Fibroblast of lung (primary cell): ENCODE measurements around the gene MKNK1. TPM values are rescaled to one million over a fixed set of nuclear protein-coding genes. Genes with fewer than 3 reads are reported as not detected.

Experiments
- DNase-seq, 2 donors: peaks; one replicate each; pipeline versions ENCODE4 v3.0.0 to v3.0.0-alpha.2; 2010; ENCODE audit warnings: low read depth in 2 of 2
- H2AFZ ChIP-seq: 2 replicates; pipeline ENCODE4 v1.5.1; 2012; ENCODE audit warnings: low read length, control low read depth, inconsistent platforms
- H3K27ac ChIP-seq: 2 replicates; pipeline ENCODE4 v1.5.1; 2011; ENCODE audit warnings: low read length, control low read depth; ENCODE audit not compliant: insufficient read depth
- H3K27me3 ChIP-seq: 2 replicates; pipeline ENCODE4 v1.5.1; 2011; ENCODE audit warnings: mild to moderate bottlenecking, low read length; ENCODE audit not compliant: control insufficient read depth, insufficient read depth
- H3K36me3 ChIP-seq: 2 replicates; pipeline ENCODE4 v1.5.1; 2011; ENCODE audit warnings: low read length; ENCODE audit not compliant: control insufficient read depth, insufficient read depth
- H3K4me1 ChIP-seq: 2 replicates; pipeline ENCODE4 v1.5.1; 2011; ENCODE audit warnings: low read length; ENCODE audit not compliant: control insufficient read depth, insufficient read depth; ENCODE audit errors: extremely low read depth
- H3K4me2 ChIP-seq: 2 replicates; pipeline ENCODE4 v1.5.1; 2011; ENCODE audit warnings: low read length, control low read depth; ENCODE audit not compliant: insufficient read depth; ENCODE audit errors: extremely low read depth
- H3K4me3 ChIP-seq, 4 experiments: fragments of 200-600 bp in 1 of 4; sonication (generic) in 1 of 4; replicated peaks in 1 of 4; 2 replicates each; pipeline ENCODE4 v1.5.1; 2011 to 2016; ENCODE audit warnings: low read length in 4 of 4, low read depth in 3 of 4, mild to moderate bottlenecking in 3 of 4, control low read depth in 2 of 4, inconsistent platforms in 1 of 4, mixed read lengths in 1 of 4; ENCODE audit not compliant: insufficient read depth in 1 of 4; ENCODE audit errors: control extremely low read depth in 1 of 4
- H3K79me2 ChIP-seq: 2 replicates; pipeline ENCODE4 v1.5.1; 2012; ENCODE audit warnings: mild to moderate bottlenecking, low read length, inconsistent platforms; ENCODE audit not compliant: control insufficient read depth, insufficient read depth
- H3K9ac ChIP-seq: 2 replicates; pipeline ENCODE4 v1.5.1; 2011; ENCODE audit warnings: mild to moderate bottlenecking, low read length, control low read depth; ENCODE audit not compliant: insufficient read depth
- H3K9me3 ChIP-seq: 2 replicates; pipeline ENCODE4 v1.5.1; 2012; ENCODE audit warnings: low read depth, low read length; ENCODE audit not compliant: control insufficient read depth, insufficient read depth
- H4K20me1 ChIP-seq: 2 replicates; pipeline ENCODE4 v1.5.1; 2011; ENCODE audit warnings: low read length; ENCODE audit not compliant: control insufficient read depth, insufficient read depth; ENCODE audit errors: extremely low read depth
- EZH2 ChIP-seq: IDR thresholded peaks from 2 replicates; pipeline ENCODE4 v1.5.1; 2012; ENCODE audit warnings: low read length, control low read depth, mild to moderate bottlenecking; ENCODE audit errors: missing control alignments
- polyA plus RNA-seq, 2 donors: library from polyadenylated mRNA; depleted of rRNA in 1 of 2; stranded (reverse) in 1 of 2; unstranded in 1 of 2; fragments of >200 nt; gene quantifications; 2 replicates each; pipeline ENCODE4 v1.2.1, GENCODE V29; 2011 to 2012; ENCODE audit warnings: missing spikeins in 1 of 2
- total RNA-seq: library from RNA; depleted of rRNA; stranded (reverse); fragments of >200 nt; gene quantifications from 2 replicates; pipeline ENCODE4 v1.2.1, GENCODE V29; 2014
- TF ChIP-seq, protein P1 (sequence below), 2 donors: IDR thresholded peaks in 1 of 2; conservative IDR thresholded peaks in 1 of 2; 1 replicate in 1 of 2; 2 replicates in 1 of 2; pipeline ENCODE4 v1.5.1; 2011 to 2012; ENCODE audit warnings: low read length in 2 of 2, control low read depth in 1 of 2, inconsistent platforms in 1 of 2, low read depth in 1 of 2, mild to moderate bottlenecking in 1 of 2

MKNK1 gene
- total and polyA plus RNA-seq, 2 donors (not counting 1 experiment from before 2014, with no cell fraction given), result 22.3 to 33.1 TPM

DNA sequence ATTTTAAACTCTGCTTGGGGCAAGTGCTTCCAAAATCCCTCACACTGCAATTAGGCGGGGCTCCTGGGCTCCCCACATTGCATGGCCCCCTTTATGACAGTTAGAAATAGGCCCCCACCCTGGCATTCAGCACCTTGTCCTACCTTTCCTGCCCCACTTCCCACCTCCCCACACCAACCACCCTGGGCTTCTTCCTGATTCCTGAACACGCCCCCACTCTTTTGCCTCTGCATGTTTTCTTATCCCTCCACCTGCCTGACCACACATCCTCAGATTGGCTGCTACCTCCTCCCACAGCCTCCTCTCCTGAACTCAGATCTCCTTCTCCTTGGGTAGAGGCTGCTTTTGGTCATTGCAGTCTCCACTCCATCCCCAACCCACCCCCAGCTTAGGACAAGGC, 11.0 kb upstream of the MKNK1 start:
- Histone ChIP-seq H3K4me1 (peaks cover 10% of the 10 kb centered on the region), H3K79me2 (no peaks in the 10 kb centered on the region), H3K27ac (no peak overlapping the region), H4K20me1 (no peaks in the 10 kb centered on the region), H3K36me3 (peaks cover 4% of the 10 kb centered on the region), H3K27me3 (no peaks in the 10 kb centered on the region), H3K9me3 (no peaks in the 10 kb centered on the region), H3K4me2 (peak overlapping the region; percentile 71), H3K9ac (no peak overlapping the region), H2AFZ (no peak overlapping the region), H3K4me3 (peak overlapping the region in 3 of 4 experiments; percentile 54 to 78 (median 56))
- no peak for DNase-seq
- TF ChIP-seq EZH2, result no peak
- TF ChIP-seq, protein P1, sequence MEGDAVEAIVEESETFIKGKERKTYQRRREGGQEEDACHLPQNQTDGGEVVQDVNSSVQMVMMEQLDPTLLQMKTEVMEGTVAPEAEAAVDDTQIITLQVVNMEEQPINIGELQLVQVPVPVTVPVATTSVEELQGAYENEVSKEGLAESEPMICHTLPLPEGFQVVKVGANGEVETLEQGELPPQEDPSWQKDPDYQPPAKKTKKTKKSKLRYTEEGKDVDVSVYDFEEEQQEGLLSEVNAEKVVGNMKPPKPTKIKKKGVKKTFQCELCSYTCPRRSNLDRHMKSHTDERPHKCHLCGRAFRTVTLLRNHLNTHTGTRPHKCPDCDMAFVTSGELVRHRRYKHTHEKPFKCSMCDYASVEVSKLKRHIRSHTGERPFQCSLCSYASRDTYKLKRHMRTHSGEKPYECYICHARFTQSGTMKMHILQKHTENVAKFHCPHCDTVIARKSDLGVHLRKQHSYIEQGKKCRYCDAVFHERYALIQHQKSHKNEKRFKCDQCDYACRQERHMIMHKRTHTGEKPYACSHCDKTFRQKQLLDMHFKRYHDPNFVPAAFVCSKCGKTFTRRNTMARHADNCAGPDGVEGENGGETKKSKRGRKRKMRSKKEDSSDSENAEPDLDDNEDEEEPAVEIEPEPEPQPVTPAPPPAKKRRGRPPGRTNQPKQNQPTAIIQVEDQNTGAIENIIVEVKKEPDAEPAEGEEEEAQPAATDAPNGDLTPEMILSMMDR (conservative IDR thresholded peaks at IDR 0.05 in 1 of 2, IDR thresholded peaks at IDR 0.05 in 1 of 2; ENCODE audit: low read depth in 1 of 2, low read length in 2 of 2), result no peak

- Histone ChIP-seq H3K4me3 (no peak overlapping the region), H3K27ac (no peak overlapping the region), H3K4me2 (no peak overlapping the region), H3K9me3 (no peaks in the 10 kb centered on the region), H3K36me3 (peaks cover 6% of the 10 kb centered on the region), H3K4me1 (peaks cover 10% of the 10 kb centered on the region), H3K9ac (no peak overlapping the region), H3K79me2 (no peaks in the 10 kb centered on the region), H3K27me3 (no peaks in the 10 kb centered on the region), H4K20me1 (no peaks in the 10 kb centered on the region), H2AFZ (no peak overlapping the region)
- no peak for DNase-seq
- TF ChIP-seq, protein P1 (conservative IDR thresholded peaks at IDR 0.05 in 1 of 2, IDR thresholded peaks at IDR 0.05 in 1 of 2; ENCODE audit: low read depth in 1 of 2, low read length in 2 of 2), result no peak
- TF ChIP-seq EZH2, result no peak
These were observed 10.5 kb upstream of the MKNK1 start for GRCh38 chr1:46614604-46614984.

DNA sequence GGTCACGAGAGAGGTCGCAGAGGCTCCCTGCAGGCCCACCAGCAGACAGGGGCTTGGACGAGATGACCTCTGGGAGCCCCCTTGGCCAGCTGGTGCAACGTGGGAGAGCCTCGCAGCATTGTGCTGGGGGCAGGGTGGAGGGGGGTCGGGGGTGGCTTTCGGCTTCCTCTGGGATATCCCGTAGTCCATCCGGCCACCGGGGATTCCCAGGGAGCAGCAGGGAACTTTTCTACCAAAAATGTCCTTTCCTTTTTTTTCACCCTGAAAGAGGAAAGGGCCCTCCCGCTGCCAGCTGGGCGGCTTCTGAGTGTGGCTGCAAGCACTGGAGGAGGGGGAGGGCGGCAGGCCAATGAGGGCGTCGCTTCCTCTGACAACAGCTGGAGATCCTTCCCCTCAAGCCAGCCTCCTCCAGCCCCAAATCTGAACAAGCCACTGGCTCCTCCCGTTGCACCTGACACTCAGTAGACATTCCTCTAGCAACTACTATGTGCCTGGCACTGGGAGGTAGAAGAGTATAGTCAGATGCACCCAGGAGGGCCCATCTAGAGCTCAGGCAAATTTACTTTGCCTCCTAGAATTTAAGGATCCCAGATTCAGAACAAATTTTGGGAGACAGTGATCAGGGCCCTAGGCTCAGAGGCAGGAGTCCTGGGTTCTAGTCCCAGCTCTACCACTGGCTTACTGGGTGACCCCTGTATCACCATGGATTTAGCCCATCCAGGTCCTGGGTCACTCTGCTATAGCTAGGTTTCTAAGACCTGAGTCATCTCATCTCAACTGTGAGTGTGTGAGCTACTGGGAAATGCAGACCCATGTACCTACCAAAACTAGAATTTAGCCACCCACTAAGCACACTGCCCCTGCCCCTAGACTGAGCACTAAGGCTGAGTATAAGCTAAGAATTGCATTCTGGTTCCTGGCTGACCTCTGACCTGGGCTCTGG, 9.9 kb upstream of the MKNK1 start:
- Histone ChIP-seq H3K4me1 (peaks cover 10% of the 10 kb centered on the region), H2AFZ (no peak overlapping the region), H3K27me3 (no peaks in the 10 kb centered on the region), H4K20me1 (no peaks in the 10 kb centered on the region), H3K27ac (no peak overlapping the region), H3K4me3 (peak overlapping the region in 2 of 4 experiments; percentile 10 to 40), H3K9me3 (no peaks in the 10 kb centered on the region), H3K79me2 (no peaks in the 10 kb centered on the region), H3K9ac (no peak overlapping the region), H3K36me3 (peaks cover 8% of the 10 kb centered on the region), H3K4me2 (peak overlapping the region; percentile 2)
- peak; percentile 76 to 82 for DNase-seq
- no peak for TF ChIP-seq EZH2
- TF ChIP-seq, protein P1 (conservative IDR thresholded peaks at IDR 0.05 in 1 of 2, IDR thresholded peaks at IDR 0.05 in 1 of 2; ENCODE audit: low read depth in 1 of 2, low read length in 2 of 2), result no peak
